PC-3 (cell line): Measurements from ENCODE around the gene LRRC8B.

Experiments used
- EZH2 ChIP-seq: fragments of 300-600 bp; sonication (generic); IDR thresholded peaks from one replicate; pipeline ENCODE4 v1.6.1; 2017; ENCODE audit warnings: antibody characterized with exemption, mild to moderate bottlenecking, low read length; ENCODE audit not compliant: unreplicated experiment
- TF ChIP-seq, protein P1 (sequence below): fragments of 300-600 bp; sonication (generic); conservative IDR thresholded peaks from 2 replicates; pipeline ENCODE4 v1.5.1; 2017; ENCODE audit warnings: antibody characterized with exemption, low read depth, mild to moderate bottlenecking, low read length

DNA sequence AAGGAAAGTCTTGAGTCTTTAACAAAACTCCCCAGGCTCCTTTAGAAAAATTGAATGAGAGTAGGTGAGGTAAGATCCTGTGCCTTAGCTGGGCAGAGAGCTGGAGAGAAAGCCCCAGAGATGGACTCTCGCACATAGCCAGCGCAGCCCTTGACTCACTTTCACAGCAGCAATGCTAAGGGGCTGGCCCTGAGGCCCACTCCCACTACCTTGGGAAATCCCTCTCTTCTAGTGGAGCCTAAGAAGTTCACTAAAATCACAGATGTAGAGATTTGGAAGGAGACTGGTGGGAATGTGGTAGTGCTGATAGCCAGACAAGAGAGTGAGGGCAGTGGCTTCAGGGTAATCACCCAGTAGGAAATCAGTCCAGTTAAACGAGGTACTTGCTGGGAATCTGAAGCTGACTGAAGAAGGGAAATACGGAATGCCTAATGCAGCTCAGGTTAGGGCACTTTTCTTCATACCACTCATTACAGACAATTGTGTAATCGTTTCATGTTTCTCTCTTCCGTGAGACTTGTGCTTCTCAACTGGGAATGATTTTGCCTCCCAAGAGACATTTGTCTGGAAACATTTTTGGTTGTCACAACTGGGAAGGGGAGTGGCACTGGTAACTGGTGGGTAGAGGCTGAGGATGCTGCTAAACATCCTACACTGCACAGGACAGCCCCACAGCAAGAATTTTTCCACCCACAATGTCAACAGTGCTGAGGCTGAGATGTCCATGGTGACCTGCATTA is 65.9 kb downstream of the LRRC8B start:
- TF ChIP-seq, protein P1, sequence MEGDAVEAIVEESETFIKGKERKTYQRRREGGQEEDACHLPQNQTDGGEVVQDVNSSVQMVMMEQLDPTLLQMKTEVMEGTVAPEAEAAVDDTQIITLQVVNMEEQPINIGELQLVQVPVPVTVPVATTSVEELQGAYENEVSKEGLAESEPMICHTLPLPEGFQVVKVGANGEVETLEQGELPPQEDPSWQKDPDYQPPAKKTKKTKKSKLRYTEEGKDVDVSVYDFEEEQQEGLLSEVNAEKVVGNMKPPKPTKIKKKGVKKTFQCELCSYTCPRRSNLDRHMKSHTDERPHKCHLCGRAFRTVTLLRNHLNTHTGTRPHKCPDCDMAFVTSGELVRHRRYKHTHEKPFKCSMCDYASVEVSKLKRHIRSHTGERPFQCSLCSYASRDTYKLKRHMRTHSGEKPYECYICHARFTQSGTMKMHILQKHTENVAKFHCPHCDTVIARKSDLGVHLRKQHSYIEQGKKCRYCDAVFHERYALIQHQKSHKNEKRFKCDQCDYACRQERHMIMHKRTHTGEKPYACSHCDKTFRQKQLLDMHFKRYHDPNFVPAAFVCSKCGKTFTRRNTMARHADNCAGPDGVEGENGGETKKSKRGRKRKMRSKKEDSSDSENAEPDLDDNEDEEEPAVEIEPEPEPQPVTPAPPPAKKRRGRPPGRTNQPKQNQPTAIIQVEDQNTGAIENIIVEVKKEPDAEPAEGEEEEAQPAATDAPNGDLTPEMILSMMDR, result no peak
- TF ChIP-seq EZH2, result no peak
